GM21737 (cell line): Measurements from ENCODE around the gene ATAD3C.

Source experiments
- ATAC-seq: cut with Tn5 transposase; IDR thresholded peaks from one replicate; pipeline ENCODE4 v1.9.1; 2021; ENCODE audit warnings: mild to moderate bottlenecking, moderate library complexity; ENCODE audit not compliant: unreplicated experiment

Gene ATAD3C

DNA sequence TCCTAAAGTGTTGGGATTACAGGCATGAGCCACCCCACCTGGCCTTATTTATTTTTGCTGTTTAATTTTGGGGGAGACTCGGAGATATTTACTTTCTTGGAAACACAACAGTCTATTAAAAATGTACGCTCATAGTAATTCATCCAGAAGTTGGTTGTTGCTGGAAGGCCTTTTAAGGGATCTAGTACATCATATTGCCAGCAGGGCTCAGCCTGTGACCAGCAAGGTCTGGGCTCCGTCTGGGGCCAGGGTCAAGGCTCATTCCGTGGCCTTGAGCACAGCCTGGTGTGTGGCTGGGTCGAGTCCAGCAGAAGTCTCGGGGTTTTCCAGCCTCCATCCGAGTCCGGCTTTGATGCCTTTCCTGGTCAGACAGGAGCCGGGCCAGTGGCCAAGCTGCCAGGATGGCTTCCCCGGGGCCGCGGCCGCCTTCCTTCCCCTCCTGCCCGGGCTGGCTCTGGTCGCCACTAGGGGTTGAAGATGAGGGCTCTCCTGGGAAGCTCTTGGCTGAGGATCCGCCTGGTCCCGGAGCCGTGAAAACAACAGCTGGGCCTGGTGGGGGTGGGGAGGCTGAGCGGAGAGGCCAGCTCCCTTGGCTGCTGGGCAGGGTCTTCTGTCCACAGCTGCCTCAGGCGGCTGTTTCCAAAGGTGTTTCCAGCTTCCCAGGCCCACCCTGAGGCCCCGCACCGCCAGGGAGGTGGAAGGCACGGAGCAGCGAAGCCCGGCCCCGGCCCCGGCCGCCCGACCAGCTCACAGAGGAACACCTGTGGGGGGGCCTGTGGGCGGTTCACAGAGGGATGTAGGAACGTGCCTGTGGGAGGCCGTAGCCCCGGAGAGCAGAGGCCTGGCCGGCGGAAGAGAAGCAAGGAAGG is 19.1 kb upstream of the ATAD3C start:
- no peak for ATAC-seq

DNA sequence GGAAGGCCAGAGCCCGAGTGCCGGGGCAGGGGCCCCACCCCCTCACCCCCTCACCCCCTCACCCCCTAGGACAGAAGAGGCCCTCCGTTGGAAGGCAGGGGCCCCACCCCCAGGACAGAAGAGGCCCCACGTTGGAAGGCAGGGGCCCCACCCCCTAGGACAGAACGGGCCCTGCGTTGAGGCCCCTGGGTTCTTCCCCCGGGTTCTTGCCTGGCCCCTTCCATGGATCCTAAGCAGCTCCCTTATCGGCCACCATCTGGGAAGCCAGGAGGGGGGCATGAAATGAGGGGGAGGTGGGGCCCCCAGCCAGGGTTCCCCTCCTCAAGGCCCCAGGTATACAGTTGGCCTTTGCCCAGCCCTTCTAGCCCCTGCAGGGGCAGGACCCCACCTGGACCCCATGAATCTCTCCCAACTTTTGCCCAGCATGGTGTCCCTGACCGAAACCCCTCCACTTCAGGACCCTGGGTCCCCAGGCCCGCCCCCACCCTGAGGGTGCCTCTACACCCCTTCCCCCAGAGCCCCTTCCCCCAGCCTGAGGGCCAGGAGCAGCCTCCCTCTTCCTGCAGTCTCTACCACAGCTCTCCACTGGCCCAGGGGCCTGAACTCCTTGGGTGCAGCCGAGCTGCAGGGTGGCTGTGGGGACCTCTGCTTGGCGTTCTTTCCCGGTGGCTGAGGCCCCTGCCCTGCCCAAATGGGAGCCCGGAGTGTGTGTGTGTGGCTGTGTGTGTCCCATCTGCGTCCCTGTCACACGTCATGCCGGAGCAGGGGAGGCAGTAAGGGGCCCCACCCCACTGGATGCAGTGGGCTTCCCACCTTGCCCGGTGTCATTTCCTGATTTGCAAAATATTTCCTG is 18.3 kb upstream of the ATAD3C start:
- ATAC-seq: no peak

DNA sequence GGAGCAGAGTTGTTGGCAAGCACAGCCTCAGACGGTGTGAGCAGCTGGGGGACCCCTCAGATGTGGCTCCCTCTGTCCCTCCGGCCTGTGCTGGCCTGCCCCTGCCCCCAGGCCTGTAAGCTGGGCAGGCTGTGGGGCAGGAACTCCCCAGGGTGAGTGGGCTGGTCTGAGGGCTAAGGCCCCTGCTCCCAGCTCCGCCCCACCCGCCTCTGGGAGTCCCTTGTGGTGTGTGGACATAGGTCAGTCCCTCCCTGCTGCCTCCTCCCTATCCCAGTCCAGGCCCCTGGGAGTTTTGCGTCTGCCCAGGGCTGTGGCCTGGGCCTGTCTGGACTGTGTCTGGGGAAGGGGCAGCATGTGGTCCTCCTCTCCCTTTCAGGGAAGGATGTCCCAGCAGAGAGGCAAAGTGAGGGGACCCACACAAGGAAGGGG is 17.6 kb upstream of the ATAD3C start:
- ATAC-seq: no peak

- ATAC-seq: no peak
These were observed 17.1 kb upstream of the ATAD3C start for GRCh38 chr1:1432274-1432950.

DNA sequence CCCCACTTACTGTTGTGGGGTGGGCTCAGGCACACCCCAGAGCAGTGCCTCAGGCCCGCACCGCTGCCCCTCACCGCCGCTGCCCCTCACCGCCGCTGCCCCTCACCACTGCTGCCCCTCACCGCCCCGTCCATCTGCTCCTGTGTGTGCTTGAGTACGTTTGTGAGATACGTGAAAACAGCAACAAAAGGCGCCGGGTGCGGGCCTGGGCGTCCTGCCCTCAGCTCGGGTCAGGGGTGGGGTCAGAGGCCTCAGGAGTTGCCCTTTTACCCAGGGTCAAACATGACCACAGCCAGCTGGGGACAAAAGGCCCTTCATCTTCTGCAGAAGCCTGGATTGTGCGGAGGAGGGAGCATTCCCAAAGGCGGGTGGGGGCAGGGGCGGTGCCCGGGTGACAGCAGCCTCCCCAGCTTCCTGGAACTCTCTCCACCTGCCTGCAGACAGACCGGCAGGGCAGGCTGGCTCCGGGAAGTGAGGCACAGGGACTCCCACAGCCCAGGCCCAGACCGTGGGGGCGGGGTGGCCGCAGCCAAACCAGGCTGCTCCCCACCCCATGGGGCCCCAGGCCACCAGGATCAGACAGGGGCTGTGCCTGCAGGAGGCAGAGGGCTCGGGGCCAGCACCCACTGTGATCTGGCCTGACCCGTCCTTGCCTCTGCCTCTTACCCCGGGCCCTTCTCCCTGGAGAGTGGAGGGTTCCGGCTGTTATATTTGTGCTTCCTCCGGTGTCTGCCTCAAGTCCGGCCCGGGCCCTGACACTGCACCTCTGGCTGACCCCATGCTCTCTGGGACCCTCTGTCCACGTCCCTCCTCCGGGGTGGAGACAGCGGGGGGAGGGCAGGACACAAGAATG is 16.3 kb upstream of the ATAD3C start:
- no peak for ATAC-seq

- ATAC-seq: no peak
These were observed 15.7 kb upstream of the ATAD3C start for GRCh38 chr1:1433804-1434130.

- no peak for ATAC-seq
These were observed 15.2 kb upstream of the ATAD3C start for GRCh38 chr1:1434131-1434823.

DNA sequence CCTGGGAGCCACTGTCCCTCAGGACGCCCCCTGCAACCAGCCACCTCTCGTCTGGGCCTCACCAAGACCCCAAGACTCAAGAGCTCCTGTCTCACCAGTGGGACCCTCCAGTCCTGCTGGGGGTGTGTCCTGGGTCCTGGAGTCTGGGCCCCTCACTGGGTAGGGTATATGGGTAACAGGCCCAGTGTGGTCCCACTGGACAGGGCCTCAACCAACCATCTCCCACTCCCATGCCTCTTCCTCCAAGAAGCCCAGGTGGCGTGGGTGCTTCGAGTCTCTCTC is 14.7 kb upstream of the ATAD3C start:
- no peak for ATAC-seq

DNA sequence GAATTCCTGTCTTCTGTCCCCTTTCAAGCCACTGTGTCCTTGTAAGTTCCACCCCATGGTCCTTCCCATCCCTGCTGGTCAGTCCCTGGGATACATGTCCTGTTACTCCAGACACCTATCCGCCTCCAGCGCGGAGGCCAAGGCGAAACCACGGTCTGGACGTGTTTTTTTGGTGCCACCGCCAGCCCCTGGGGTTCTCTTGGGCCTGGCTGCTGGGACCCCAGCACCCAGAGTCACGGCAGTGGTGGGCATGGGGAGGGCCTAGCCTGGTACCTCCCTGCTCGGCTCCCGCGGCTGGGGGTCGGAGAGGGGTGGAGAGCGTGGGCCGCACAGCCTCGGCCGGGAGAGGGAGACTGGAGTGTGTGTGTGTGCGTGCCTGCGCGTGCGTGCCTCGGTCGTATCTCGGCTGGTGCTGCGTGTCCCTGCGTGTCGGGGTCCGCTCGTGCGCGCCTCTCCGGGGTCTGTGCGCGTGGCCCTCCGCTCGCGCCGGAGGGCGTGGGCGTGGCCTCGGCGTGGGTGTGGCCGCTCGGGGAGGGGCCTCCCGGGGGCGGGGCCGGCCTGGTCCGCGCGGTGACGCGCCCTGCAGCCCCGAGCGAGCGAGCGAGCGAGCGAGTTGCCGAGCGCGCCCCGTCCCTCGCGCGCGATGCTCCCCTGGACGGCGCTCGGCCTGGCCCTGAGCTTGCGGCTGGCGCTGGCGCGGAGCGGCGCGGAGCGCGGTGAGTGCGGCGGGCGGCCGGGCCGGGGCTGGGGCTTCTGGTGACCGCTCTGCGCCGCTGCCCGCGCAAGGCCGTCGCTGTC is 14.2 kb upstream of the ATAD3C start, which contains the start of gene VWA1:
Gene VWA1, plus strand, starts transcription at position 585 of the 798 bp plus-strand sequence. Its CDS starts 59 bp downstream, at position 644.
- ATAC-seq: no peak

GRCh38 chr1:1435911-1436629 is 13.4 kb upstream of the ATAD3C start:
- no peak for ATAC-seq

DNA sequence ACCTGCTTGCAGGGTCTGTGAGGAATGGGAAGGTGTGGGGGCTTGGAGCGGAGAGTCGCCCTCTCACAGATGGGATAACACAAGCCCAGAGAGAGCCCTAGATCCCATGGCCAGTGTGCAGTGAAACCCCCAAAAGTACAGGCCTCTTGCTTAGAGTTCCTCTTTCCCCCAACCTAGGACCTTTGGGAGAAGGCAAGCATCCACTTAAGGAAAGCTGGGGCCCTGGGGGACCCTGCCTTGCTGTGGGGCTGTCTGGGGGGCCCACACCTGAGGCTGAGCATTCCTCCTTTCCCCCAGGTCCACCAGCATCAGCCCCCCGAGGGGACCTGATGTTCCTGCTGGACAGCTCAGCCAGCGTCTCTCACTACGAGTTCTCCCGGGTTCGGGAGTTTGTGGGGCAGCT is 12.9 kb upstream of the ATAD3C start:
- no peak for ATAC-seq

GRCh38 chr1:1437033-1437903 is 12.2 kb upstream of the ATAD3C start:
- ATAC-seq: no peak

GRCh38 chr1:1437904-1438376 is 11.5 kb upstream of the ATAD3C start:
- ATAC-seq: peak; percentile 46

DNA sequence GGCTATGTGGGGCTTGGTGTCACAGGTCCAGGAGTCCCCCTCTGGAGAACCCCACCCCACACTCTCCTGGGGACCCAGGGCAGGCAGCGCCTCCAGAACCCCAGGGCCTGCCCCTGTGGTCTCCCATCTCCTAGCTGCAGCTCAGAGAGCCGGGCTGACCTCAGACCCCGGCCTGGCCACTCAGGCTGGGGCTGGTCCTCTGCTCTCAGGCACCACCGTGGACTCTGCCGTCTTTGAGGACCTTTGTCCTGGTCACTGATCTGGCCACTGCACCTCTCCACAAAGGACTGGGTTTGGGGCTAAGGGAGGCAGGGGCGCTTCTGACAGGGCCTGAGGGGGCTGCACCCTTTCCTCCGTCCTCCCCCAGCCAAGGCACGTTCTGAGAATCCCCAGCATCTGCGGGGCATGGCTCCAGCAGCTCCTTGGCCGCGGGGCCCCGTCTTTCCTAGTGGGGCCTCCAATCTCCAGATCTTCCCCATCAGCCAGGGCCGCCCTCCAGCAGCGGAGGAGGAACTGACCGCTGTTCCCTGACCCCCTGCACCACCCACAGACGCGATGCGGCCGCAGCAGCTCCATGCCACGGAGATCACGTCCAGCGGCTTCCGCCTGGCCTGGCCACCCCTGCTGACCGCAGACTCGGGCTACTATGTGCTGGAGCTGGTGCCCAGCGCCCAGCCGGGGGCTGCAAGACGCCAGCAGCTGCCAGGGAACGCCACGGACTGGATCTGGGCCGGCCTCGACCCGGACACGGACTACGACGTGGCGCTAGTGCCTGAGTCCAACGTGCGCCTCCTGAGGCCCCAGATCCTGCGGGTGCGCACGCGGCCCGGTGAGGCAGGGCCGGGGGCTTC is 10.7 kb upstream of the ATAD3C start:
- ATAC-seq: no peak

DNA sequence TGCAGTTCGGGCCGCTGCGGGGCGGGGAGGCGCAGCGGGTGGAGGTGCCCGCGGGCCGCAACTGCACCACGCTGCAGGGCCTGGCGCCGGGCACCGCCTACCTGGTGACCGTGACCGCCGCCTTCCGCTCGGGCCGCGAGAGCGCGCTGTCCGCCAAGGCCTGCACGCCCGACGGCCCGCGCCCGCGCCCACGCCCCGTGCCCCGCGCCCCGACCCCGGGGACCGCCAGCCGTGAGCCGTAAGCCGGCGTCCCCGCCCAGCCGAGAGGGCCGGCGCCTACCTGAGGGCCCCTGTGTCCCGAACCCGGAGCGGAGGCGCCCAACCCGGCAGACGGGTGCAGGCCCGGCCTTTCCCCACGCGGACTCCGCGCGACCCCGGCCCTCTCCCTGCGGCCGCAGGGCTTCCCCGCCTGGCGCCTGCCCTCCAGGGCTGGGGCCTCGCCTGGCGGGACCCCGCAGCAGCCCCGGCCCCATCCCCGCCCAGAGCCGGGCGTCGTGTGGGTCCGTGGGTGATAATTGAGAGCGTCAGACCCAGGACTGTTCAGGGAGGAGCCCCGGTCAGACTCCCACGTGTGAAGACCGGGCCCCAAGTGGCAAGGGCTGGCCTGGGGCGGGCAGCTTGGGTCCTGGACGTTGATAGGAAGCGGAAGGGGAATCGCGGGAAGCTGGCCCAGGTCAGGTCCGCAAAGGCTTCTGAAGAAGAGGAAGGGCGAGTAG is 9.8 kb upstream of the ATAD3C start:
- no peak for ATAC-seq
